ENCODE results near the gene DHX15.

The DHX15 gene

DNA sequence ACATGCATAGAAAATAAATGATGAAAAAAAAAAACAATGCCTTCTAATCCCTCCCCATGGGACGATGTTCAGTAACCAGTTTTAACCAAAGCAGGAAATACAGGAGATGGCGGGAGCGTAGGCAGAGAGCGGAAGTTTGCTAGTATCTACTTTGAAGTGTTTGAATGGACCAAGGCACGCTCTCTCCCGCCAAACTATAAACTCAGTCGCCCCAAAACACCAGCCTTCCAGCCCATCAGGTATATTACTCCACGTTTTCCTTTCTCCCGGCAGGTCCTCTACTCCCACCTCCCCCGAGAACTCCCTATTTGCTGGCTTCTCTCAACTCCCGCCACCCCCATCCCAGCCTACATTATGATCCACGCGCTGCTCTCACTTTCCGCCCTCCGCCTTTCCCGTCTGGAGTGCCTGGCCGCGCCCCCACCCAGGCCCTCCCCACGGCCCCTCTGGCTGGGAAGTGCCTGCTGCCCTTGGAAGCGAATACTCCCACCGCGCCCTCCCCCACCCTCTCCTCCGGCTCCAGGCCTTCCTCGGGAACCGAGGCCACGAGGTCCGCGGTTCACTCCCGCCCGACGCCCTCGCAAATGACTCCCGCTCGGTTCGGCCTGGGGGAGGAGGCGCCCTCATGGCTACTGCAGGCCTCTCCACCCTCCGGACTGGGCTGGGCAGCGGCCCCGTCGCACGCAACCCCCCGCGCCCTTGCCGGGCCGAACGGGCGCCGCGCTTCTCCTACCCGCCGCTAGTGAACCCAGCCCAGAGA, 723 bp downstream of the DHX15 start (continued):
- TF ChIP-seq CTCF (tag by site-specific recombination; IDR thresholded peaks at IDR 0.05) = no peak
- no peak for TF ChIP-seq YY1 (tag by site-specific recombination; IDR thresholded peaks at IDR 0.05)
- no peak for TF ChIP-seq HOXC10 (CRISPR knock-in tag; IDR thresholded peaks at IDR 0.05)

DNA sequence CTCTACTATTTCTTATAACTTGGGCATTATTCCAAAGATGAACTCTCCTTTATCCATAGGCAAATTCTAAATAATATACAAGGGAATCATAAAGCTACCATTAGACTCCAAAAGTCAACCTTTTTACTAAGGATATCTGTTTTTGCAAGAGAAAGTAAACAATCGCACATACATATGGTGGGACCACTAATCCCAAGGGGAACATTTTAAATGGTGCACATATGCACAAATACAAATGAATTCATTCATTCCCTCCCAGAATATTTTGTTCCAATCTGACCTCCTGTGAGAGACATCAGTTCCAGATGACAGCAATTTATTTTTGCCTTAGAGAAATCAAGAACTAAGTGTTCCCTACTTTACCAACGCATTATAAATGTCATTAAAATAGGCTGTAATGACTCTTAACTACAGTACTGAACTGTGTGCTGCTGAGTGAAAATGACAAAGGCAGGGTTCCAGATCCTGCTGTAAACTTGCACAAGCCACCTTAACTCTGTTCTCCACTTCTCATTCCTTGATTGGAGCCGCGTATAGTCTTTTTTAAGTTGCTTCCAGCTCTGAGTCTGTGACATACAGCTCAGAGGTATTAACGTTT, 2.0 kb downstream of the DHX15 start:
- H3K4me1 ChIP-seq (ENCODE audit: control insufficient read depth, insufficient read depth, low read length) = no peaks in the 10 kb centered on the region
- H3K9me3 ChIP-seq (ENCODE audit: control insufficient read depth, insufficient read depth, low read depth, low read length) = no peaks in the 10 kb centered on the region
- ChIA-PET CTCF (interaction anchor here (0.6 kb wide), 1 partner anchor 199 kb away, joined by 4 read pairs; no protein-coding TSS in a partner anchor), POLR2A (no interaction called here)
- H3K36me3 ChIP-seq (ENCODE audit: control insufficient read depth in 2 of 2, insufficient read depth in 1 of 2, low read length in 2 of 2) = peaks cover 7 to 47% of the 10 kb centered on the region in 2 experiments; a peak in 2 of 3 replicates
- no peak overlapping the region for H3K27ac ChIP-seq (ENCODE audit: extremely low read depth, low read depth, low read length)
- H3K4me3 ChIP-seq (ENCODE audit: low read depth, low read length) = peak overlapping the region; percentile 97
- TF ChIP-seq ZNF600 (tag by site-specific recombination; IDR thresholded peaks at IDR 0.05) (peak; percentile 43; the same call in 1 of the 2 replicates), ZSCAN23 (tag by site-specific recombination; IDR thresholded peaks at IDR 0.05) (no peak), PBX3 (CRISPR knock-in tag; IDR thresholded peaks at IDR 0.05) (no peak), ZNF629 (tag by site-specific recombination; IDR thresholded peaks at IDR 0.05) (no peak), ZSCAN30 (tag by site-specific recombination; IDR thresholded peaks at IDR 0.05) (no peak), ZNF26 (tag by site-specific recombination; IDR thresholded peaks at IDR 0.05) (no peak), ZNF692 (tag by site-specific recombination; IDR thresholded peaks at IDR 0.05) (0 out of 2 replicates have a peak, but pooled peaks have one; percentile 32), PRDM6 (tag by site-specific recombination; IDR thresholded peaks at IDR 0.05) (0 out of 2 replicates have a peak, but pooled peaks have one; percentile 16), ZNF792 (tag by site-specific recombination; IDR thresholded peaks at IDR 0.05) (no peak), ZNF280C (tag by site-specific recombination; IDR thresholded peaks at IDR 0.05) (no peak)
- TF ChIP-seq, protein P1, sequence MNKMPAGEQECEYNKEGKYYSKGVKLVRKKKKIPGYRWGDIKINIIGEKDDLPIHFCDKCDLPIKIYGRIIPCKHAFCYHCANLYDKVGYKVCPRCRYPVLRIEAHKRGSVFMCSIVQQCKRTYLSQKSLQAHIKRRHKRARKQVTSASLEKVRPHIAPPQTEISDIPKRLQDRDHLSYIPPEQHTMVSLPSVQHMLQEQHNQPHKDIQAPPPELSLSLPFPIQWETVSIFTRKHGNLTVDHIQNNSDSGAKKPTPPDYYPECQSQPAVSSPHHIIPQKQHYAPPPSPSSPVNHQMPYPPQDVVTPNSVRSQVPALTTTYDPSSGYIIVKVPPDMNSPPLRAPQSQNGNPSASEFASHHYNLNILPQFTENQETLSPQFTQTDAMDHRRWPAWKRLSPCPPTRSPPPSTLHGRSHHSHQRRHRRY (tag by site-specific recombination; IDR thresholded peaks at IDR 0.05) = no peak
- TF ChIP-seq, protein P2, sequence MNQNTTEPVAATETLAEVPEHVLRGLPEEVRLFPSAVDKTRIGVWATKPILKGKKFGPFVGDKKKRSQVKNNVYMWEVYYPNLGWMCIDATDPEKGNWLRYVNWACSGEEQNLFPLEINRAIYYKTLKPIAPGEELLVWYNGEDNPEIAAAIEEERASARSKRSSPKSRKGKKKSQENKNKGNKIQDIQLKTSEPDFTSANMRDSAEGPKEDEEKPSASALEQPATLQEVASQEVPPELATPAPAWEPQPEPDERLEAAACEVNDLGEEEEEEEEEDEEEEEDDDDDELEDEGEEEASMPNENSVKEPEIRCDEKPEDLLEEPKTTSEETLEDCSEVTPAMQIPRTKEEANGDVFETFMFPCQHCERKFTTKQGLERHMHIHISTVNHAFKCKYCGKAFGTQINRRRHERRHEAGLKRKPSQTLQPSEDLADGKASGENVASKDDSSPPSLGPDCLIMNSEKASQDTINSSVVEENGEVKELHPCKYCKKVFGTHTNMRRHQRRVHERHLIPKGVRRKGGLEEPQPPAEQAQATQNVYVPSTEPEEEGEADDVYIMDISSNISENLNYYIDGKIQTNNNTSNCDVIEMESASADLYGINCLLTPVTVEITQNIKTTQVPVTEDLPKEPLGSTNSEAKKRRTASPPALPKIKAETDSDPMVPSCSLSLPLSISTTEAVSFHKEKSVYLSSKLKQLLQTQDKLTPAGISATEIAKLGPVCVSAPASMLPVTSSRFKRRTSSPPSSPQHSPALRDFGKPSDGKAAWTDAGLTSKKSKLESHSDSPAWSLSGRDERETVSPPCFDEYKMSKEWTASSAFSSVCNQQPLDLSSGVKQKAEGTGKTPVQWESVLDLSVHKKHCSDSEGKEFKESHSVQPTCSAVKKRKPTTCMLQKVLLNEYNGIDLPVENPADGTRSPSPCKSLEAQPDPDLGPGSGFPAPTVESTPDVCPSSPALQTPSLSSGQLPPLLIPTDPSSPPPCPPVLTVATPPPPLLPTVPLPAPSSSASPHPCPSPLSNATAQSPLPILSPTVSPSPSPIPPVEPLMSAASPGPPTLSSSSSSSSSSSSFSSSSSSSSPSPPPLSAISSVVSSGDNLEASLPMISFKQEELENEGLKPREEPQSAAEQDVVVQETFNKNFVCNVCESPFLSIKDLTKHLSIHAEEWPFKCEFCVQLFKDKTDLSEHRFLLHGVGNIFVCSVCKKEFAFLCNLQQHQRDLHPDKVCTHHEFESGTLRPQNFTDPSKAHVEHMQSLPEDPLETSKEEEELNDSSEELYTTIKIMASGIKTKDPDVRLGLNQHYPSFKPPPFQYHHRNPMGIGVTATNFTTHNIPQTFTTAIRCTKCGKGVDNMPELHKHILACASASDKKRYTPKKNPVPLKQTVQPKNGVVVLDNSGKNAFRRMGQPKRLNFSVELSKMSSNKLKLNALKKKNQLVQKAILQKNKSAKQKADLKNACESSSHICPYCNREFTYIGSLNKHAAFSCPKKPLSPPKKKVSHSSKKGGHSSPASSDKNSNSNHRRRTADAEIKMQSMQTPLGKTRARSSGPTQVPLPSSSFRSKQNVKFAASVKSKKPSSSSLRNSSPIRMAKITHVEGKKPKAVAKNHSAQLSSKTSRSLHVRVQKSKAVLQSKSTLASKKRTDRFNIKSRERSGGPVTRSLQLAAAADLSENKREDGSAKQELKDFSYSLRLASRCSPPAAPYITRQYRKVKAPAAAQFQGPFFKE (tag by site-specific recombination; IDR thresholded peaks at IDR 0.05; ENCODE audit: borderline replicate concordance) = no peak

Data from HEK293 (cell line).